Measurements from ENCODE around the gene XRCC2.

XRCC2 gene

DNA sequence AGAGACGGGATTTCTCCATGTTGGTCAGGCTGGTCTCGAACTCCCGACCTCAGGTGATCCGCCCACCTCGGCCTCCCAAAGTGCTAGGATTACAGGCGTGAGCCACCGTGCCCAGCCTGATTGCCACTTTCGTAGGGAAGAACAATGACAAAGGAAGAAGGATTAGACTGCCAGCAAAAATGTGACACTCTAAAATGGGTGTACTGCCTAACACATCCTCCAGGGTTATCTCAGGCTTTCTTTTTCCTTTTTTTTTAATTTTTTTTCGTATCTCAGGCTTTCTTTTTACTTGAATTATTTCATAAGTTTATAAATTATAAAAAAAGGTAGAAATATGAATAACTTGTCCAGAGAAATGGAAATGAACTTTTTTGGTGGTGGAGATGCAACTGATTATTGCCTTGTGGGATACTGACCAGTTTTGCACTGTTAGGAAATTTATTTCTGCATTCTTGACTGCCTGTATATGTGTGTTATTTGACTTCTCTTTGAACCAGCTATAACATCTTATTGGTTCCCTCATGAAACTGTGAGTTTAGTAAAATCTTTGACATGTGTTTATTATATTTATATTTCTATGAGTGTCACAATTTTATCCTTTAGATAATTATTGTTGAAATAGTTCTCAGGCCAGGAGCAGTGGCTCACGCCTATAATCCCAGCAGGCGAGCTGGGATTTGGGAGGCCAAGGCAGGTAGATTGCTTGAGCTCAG lies 56.8 kb downstream of the XRCC2 start:
- FAIRE-seq (no peak), DNase-seq (ENCODE audit: extremely low spot score, insufficient read length, low read depth) (no peak)

DNA sequence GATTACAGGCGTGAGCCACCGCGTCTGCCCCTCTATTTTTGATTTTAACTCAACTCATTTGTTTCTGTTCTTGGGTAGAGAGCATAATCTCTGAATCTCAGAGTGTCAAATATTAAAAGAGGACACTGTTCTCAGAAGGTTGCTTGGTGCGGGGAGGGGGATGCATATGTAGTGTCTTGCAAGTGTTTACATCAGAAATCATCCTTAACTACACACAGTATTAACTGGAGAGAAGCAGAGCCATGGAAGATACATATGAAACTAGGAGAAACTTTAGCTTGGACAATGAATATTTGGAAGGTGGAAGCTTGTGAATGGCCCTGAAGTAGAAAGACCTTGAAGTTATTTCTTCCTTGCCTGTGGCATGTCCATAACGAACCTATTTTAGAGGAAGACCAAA lies 57.5 kb downstream of the XRCC2 start:
- no peak for FAIRE-seq

DNA sequence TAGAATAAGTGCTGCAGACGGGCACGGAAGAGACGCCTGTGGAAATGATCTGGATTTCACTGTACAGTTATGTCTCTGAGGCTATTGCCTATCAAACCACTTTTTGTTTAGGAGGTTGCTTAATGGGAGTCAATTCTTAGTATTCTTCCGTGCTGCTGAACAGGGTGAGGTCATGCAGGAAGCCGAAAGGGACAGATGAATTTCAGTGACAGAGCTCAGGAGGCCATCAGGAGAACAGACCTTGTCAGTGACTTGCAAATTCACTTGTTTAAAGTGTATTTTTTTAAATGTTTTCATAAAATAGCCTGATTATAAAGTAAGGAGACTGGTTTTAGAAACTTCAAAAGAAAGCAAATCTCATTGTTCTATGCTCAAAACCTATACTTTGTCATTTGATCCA lies 58.9 kb downstream of the XRCC2 start:
- FAIRE-seq (no peak), DNase-seq (ENCODE audit: extremely low spot score, insufficient read length, low read depth) (no peak)

More for the DNA sequence above, 57.5 kb downstream of the XRCC2 start:
- DNase-seq (ENCODE audit: extremely low spot score, insufficient read length, low read depth): no peak

GRCh38 chr7:152615031-152615741 lies 60.8 kb downstream of the XRCC2 start:
- no peak for FAIRE-seq
- DNase-seq (ENCODE audit: extremely low spot score, insufficient read length, low read depth): no peak

GRCh38 chr7:152608656-152609055 lies 67.3 kb downstream of the XRCC2 start:
- DNase-seq (ENCODE audit: extremely low spot score, insufficient read length, low read depth): no peak

GRCh38 chr7:152608208-152608607 lies 67.7 kb downstream of the XRCC2 start:
- FAIRE-seq (no peak), DNase-seq (ENCODE audit: extremely low spot score, insufficient read length, low read depth) (no peak)

More at GRCh38 chr7:152608656-152609055, 67.3 kb downstream of the XRCC2 start:
- FAIRE-seq: no peak

- FAIRE-seq (no peak), DNase-seq (ENCODE audit: extremely low spot score, insufficient read length, low read depth) (no peak)
These were observed 68.9 kb downstream of the XRCC2 start for GRCh38 chr7:152607007-152607406.

DNA sequence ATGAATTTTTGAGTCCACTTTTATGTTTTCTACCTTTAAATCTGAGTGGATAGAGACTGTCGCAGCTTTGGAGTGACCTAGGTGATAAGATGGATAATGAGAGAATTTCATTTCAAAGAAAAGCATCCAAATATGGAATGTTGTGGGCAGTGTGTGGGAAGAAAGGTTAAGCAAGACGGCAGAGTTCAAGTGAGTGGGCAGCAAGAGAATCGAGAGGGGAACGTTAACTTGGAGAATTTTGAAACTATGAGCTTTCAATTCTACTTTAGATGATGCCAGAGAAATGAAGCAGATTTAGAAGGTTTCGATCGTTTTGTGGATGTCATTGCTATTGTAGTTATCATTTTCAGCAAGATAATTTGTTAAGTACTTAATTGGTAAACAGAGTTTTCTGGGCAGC lies 73.0 kb downstream of the XRCC2 start:
- FAIRE-seq: no peak
- no peak for DNase-seq (ENCODE audit: extremely low spot score, insufficient read length, low read depth)

DNA sequence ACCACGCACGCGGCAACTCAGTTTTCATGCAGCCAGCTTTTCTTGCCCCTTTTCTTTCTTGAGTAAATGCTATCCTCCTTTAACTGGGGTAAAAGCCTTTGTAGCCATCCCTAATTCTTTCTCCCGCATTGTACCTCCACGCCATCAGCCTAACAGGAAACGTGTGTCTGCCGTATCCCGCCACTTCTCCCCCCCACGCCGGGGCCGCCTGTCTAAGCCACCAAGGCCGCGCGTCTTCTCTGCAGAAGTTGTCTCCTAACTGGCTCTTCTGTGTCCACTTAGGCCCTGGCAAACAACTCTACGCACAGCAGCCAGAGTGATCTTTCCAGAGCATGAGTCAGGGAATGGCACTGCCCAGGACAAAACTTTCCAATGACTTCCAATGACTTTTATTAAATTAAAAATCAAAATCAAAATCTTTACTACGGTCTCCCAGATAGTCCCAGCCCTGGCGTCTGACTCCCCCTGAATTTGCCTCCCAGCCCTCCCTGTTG lies 74.6 kb downstream of the XRCC2 start:
- DNase-seq (ENCODE audit: extremely low spot score, insufficient read length, low read depth): no peak
- no peak for FAIRE-seq

DNA sequence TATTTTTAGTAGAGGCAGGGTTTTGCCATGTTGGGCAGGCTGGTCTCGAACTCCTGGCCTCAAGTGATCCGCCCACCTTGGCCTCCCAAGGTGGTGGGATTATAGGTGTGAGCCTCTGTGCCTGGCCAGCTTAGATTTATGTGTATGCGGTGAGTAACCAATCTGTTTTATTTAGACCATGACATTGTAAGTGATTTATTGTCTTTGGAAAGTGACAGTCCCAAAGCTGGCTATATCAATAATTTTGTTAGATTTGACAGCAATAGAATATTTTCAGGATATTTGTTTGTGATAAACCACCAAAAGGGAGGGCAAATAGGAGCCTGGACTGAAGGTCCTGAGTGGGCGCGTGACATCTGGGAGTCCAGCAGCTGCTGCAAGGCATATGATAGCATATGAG lies 75.7 kb downstream of the XRCC2 start:
- no peak for FAIRE-seq
- no peak for DNase-seq (ENCODE audit: extremely low spot score, insufficient read length, low read depth)

- FAIRE-seq (no peak), DNase-seq (ENCODE audit: extremely low spot score, insufficient read length, low read depth) (no peak)
These were observed 78.4 kb downstream of the XRCC2 start for GRCh38 chr7:152597507-152597906.

DNA sequence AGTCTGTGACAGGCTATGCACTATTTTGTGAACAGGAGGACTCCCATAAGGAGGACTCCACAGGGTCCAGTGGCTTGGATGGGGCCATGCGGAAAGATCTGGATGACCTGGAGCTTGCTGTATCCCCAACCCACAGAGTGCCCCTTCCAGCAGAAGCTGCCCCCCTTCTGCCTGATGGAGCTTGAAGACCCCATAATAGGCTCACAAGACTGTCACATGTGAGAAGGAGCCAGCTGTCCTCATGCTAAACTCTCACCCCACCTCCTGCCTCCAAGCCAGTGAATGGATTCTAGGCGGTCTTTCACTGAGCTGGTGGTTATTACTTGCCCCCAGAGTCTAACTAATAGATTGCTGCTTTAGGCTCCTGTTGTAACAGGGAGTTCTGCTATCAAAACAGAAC lies 79.1 kb downstream of the XRCC2 start:
- FAIRE-seq: no peak
- no peak for DNase-seq (ENCODE audit: extremely low spot score, insufficient read length, low read depth)
